Upper lobe of right lung (tissue), 1 donor: ENCODE data around the gene PDXK. TPM values are rescaled to one million over a fixed set of nuclear protein-coding genes. Genes with fewer than 3 reads are reported as not detected.

ENCODE experiments used
- ATAC-seq: fragments of 200-7000 bp; cut with Tn5 transposase; one replicate; pipeline ENCODE4 v1.9.1; 2020; ENCODE audit warnings: mild to moderate bottlenecking, moderate library complexity
- DNase-seq: peaks from one replicate; pipeline ENCODE4 v3.0.0-alpha.2; 2020
- H3K27ac ChIP-seq: fragments of 200-600 bp; one replicate; pipeline ENCODE4 v1.8.0; 2022
- H3K27me3 ChIP-seq: fragments of 200-600 bp; one replicate; pipeline ENCODE4 v1.8.0; 2022; ENCODE audit warnings: mild to moderate bottlenecking
- H3K36me3 ChIP-seq: fragments of 200-600 bp; one replicate; pipeline ENCODE4 v1.8.0; 2022
- H3K4me1 ChIP-seq: fragments of 200-600 bp; one replicate; pipeline ENCODE4 v1.8.0; 2022
- H3K4me3 ChIP-seq: fragments of 200-600 bp; one replicate; pipeline ENCODE4 v1.8.0; 2022; ENCODE audit warnings: mild to moderate bottlenecking
- H3K9me3 ChIP-seq: fragments of 200-600 bp; one replicate; pipeline ENCODE4 v1.8.0; 2022
- CTCF ChIP-seq: fragments of 200-600 bp; IDR thresholded peaks from one replicate; pipeline ENCODE4 v1.8.0; 2022; ENCODE audit warnings: antibody characterized with exemption
- intact Hi-C: fragments of 100-400 bp; cut with DNase I; formaldehyde crosslinking; loops from one replicate; pipeline ENCODE4 v1.11.0; 2022
- total RNA-seq: library from RNA; stranded (reverse); fragmentation: NEBNext Ultra II Directional; extraction: Animal tissue kit (Norgen Biotek cat#: 25700); gene quantifications from one replicate; pipeline ENCODE4 v1.2.1, GENCODE V29; 2021
- donor health status: DM: no; HTN: yes; CAD: no; lungs with severe emphysema.

PDXK gene
- total RNA-seq, 1 donor from 2014 or later, result 280 TPM

- Histone ChIP-seq H3K4me3 (no peak overlapping the region), H3K9me3 (no peaks in the 10 kb centered on the region), H3K27me3 (no peaks in the 10 kb centered on the region), H3K36me3 (no peaks in the 10 kb centered on the region), H3K4me1 (peaks cover 10% of the 10 kb centered on the region), H3K27ac (no peak overlapping the region)
- DNase-seq (no peak), ATAC-seq (no peak)
- intact Hi-C loops, result no loop called here
- no peak for TF ChIP-seq CTCF
Observed at GRCh38 chr21:43701936-43702784, 16.8 kb upstream of the PDXK start.

GRCh38 chr21:43702785-43703034 is 16.2 kb upstream of the PDXK start:
- ATAC-seq (no peak), DNase-seq (no peak)
- H3K36me3 ChIP-seq, result no peaks in the 10 kb centered on the region
- peaks cover 10% of the 10 kb centered on the region for H3K4me1 ChIP-seq
- no peaks in the 10 kb centered on the region for H3K9me3 ChIP-seq
- no peak overlapping the region for H3K4me3 ChIP-seq
- intact Hi-C loops, result no loop called here
- H3K27ac ChIP-seq, result no peak overlapping the region
- no peak for TF ChIP-seq CTCF
- H3K27me3 ChIP-seq, result no peaks in the 10 kb centered on the region

- peaks cover 10% of the 10 kb centered on the region for H3K4me1 ChIP-seq
- DNase-seq, result no peak
- H3K27ac ChIP-seq, result no peak overlapping the region
- ATAC-seq, result peak; percentile 51
- H3K27me3 ChIP-seq, result no peaks in the 10 kb centered on the region
- no peaks in the 10 kb centered on the region for H3K9me3 ChIP-seq
- no peaks in the 10 kb centered on the region for H3K36me3 ChIP-seq
- TF ChIP-seq CTCF, result no peak
- intact Hi-C loops, result no loop called here
- no peak overlapping the region for H3K4me3 ChIP-seq
Observed at GRCh38 chr21:43703035-43703880, 15.7 kb upstream of the PDXK start.

- TF ChIP-seq CTCF, result no peak
- intact Hi-C loops, result no loop called here
- H3K4me1 ChIP-seq, result peaks cover 10% of the 10 kb centered on the region
Observed at GRCh38 chr21:43707462-43707861, 11.5 kb upstream of the PDXK start.

GRCh38 chr21:43708745-43709381 is 10.1 kb upstream of the PDXK start:
- ATAC-seq, result no peak
- peaks cover 4% of the 10 kb centered on the region for H3K4me1 ChIP-seq
- intact Hi-C loops, result no loop called here
- H3K4me3 ChIP-seq, result no peak overlapping the region
- no peaks in the 10 kb centered on the region for H3K9me3 ChIP-seq
- H3K27ac ChIP-seq, result no peak overlapping the region
- DNase-seq, result no peak
- H3K27me3 ChIP-seq, result no peaks in the 10 kb centered on the region
- no peak for TF ChIP-seq CTCF
- H3K36me3 ChIP-seq, result no peaks in the 10 kb centered on the region

More at GRCh38 chr21:43707462-43707861, 11.5 kb upstream of the PDXK start:
- no peak for DNase-seq
- no peaks in the 10 kb centered on the region for H3K27me3 ChIP-seq
- ATAC-seq, result no peak
- no peak overlapping the region for H3K27ac ChIP-seq
- no peaks in the 10 kb centered on the region for H3K36me3 ChIP-seq
- H3K4me3 ChIP-seq, result no peak overlapping the region
- no peaks in the 10 kb centered on the region for H3K9me3 ChIP-seq
